HG03097 (cell line): ENCODE measurements around the gene KRT77.
"Not testable (repeated sequence)": the region's sequence is repeated elsewhere in the genome, so short reads cannot be mapped to it uniquely, and the experiment has no call there.

Source experiments
- ATAC-seq: cut with Tn5 transposase; IDR thresholded peaks from one replicate; pipeline ENCODE4 v1.9.1; 2021; ENCODE audit not compliant: unreplicated experiment, low FRiP score

KRT77 gene

DNA sequence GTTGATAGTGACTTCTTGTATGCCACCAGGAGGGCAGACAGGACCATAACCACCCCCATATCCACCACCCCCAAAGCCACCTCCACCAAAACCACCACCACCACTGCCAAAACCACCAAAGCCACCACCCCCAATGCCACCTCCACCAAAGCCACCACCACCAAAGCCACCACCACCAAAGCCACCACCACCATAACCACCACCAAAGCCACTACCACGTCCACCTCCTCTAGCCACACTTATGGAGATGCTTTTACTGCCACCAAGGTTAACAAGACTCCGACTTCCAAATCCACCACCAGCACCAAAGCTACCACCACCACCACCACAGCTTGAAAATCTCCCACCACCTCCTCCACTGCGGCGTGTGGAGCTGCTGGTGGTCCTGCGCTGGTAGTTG lies 23.4 kb downstream of the KRT77 start:
- no peak for ATAC-seq

- no peak for ATAC-seq
Observed at GRCh38 chr12:52677671-52678070, 25.7 kb downstream of the KRT77 start.

- ATAC-seq = no peak
Observed at GRCh38 chr12:52677126-52677525, 26.2 kb downstream of the KRT77 start.

- ATAC-seq = no peak
Observed at GRCh38 chr12:52676163-52676562, 27.2 kb downstream of the KRT77 start.

DNA sequence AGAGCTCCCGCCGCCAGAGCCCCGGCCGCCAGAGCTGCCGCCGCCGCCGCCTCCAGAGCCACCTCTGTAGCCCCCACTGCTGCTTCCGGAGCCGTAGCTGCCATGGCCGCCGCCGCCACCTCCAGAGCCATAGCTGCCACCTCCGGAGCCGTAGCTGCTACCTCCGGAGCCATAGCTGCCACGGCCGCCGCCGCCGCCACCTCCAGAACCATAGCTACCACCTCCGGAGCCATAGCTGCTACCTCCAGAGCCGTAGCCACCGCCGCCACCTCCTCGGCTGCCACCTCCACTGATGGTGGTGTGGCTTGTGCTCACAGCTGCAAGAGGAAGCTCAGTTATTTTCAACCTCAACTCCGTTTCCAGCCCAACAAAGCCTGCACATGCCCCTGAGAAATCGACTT lies 28.0 kb downstream of the KRT77 start:
- no peak for ATAC-seq

- ATAC-seq = no peak
Observed at GRCh38 chr12:52674433-52674775, 28.9 kb downstream of the KRT77 start.

GRCh38 chr12:52673713-52674432 lies 29.5 kb downstream of the KRT77 start:
- no peak for ATAC-seq

DNA sequence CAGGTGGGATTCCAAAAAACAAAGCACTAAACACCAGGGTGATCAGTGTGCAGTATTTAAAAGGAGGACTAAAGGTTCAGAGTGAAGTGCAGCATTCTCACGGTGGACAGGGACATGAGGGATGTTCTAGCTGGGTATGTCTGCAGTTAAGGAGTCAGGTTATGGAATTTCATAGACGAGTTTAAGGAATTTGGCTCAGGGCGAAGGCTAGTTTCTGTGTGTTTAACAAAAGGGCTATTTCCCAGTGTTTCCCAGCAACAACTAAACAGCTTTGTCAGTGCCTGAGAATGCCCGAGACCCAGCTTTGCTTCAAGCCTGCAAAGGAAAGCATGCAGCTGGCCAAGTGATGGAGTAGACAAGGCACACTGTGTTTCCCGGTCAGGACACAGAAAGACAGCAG lies 30.1 kb downstream of the KRT77 start:
- ATAC-seq = no peak

DNA sequence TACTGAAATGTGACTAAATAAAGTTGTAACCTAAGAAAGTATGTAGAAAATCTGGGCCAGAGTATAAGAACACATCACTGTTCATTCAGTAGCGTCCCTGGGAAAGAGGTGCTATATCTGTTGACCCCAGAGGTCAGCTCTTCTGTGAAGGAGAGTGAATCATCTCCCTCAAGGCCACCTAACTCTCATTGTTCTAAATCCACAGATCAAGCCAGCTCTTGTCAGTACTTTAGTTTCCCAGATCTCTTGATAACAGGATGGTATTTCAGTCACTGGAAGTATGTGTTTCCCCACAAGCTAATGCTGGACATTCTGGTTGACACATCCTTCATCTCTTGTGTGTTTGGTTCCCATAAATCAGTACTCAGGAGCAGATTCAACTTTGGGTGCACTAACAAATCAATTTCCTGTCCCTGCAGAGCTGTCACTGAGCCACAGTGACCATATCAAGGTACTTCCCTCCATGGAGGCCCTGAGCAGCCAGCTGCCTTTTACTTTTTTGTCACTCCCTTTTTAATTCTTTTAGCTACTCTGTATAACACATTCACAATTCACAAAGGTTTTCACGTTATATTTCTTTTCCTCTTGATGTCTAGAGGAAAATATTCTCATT lies 30.9 kb downstream of the KRT77 start:
- no peak for ATAC-seq

GRCh38 chr12:52670961-52671360 lies 32.4 kb downstream of the KRT77 start:
- ATAC-seq = no peak

DNA sequence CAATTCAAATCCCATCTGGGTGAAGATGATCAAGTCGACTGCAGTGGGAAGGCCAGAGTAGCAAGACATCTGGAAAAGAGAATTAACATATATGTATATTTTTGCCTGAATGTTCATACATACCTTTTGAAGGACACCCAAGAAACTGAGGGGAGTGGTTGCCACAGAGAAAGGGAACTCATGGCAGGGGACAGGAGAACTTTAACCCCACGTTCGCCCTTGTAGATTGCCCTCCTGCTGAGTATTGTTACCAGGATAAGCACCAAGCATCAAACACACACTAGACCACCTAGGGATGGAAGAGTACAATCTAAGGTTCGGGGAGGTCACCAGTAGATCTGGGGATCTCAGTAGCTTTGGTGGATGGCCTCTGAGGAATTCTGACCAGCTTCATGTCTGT lies 32.8 kb downstream of the KRT77 start:
- no peak for ATAC-seq

DNA sequence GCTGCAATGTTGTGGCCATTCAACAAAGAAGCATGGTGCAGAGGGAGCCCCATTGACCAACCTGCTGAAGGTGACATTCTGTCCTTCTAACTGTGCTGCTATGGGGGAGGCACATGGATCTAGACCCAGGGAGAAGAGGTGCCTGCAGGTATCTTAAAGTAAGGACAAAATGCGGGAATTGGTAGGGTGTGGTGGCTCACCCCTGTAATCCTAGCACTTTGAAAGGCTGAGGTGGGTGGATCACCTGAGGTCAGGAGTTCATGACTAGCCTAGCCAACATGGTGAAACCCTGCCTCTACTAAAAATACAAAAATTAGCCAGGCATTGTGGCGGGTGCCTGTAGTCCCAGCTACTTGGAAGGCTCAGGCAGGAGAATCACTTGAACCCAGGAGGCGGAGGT lies 33.4 kb downstream of the KRT77 start:
- ATAC-seq = not testable (repeated sequence)

DNA sequence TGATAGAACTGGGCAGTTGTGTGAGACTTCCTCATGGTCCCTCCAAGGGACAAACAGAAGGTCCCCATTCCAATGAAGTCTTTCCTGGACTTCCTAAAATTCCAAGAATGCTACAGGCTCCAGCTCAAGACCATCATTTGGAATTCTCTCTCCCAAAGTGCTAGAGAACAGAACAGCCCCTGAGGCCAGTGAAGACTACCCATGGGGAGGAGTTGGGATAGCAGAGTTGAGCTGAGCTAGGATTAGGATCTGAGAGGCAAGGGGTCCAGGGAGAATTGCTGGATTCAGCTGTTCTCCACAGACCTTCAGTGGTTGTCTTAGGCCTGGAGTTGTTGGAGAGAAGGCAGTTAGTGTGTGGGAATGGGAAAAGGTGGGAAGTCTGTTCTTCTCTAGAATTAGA lies 33.9 kb downstream of the KRT77 start:
- ATAC-seq = no peak

DNA sequence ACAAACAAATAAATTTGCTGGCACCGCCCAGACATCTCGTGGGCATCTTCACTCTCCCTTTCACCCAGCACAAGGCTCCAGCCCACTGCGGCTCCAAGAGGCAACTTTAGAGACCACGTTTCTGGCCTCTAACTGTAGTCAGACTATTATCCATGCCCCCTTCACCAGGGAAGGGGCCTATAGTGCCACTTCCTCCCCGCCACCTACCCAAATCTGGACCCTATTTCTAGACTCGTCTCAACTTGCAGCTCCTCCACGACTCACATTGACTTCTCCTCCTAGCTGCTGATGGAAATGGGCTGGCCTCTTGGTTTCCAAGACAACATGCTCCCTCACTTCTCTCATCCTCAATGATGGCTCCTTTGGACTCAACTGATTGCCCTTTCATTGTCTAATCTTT lies 35.4 kb downstream of the KRT77 start:
- ATAC-seq = no peak

GRCh38 chr12:52667509-52667908 lies 35.8 kb downstream of the KRT77 start:
- ATAC-seq = no peak

DNA sequence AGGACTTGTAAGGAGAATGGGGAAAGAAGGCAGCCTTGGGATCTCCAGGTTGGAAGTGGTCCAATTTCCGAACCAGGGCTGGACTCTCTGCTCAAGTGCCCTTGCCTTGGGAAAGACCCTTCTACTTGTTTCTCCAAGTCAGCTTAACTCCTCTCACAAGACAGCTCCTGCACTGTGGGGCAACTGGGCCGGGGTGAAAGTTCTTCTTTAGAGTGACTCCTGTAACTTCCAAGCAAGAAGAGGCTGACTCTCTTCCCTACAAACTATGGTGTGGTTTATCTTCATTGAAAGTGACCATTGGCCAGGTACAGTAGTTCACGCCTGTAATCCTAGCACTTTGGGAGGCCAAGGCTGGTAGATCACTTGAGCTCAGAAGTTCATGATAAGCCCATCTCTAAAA lies 36.9 kb downstream of the KRT77 start:
- ATAC-seq = no peak

- no peak for ATAC-seq
Observed at GRCh38 chr12:52663420-52663819, 39.9 kb downstream of the KRT77 start.

DNA sequence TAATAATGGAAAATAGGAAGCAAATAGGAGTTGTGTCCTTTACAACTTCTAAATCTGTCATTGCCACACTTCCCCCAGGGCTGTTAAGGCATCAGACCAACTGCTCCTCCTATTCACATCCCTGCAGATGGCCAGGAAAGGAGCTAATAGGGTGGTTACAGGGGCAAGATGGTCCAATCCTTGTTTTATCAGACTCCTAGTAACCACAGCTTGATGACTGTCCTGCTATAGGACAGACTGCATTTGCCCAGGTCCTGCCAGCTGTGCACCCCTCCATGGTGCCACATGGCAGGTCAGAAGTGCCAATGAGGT lies 40.5 kb downstream of the KRT77 start:
- no peak for ATAC-seq

DNA sequence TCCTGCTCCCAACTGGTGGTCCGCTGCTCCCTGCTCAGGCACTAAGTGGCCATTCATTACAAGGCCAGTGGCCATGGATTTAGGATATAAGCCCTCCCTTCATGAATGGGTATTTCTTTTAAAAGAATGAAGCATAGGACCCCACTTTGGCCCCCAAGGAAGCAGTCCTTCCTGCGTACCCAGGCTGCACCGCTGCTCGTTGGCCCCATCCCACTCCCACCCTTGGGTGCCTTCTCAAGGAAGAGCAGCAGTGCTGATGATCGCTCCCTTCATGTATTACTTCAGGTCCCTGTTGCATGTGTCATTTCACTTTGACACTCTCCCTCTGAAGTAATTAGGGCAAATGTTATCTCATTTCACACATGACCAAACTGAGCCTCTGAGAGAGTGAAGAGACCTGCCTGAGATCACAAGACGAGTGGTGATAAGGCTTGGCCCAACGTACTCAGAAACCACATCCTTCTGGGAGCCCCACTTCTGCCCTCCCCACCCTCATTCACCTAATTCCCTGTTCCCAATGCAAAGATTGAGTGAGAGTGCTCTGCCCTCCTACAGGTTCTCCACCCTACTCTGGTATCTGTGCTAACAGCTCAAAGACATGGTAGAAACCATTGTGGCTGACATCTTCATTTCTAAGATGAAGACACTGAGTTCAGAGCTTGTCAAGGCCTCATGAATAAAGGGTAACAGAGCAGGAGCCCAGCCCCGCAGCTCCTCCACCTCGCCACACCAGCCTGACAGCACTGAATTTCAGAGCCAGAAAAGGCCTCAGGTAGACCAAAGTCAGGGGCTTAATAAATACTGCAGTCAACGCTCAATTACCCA lies 41.0 kb downstream of the KRT77 start:
- ATAC-seq = no peak

DNA sequence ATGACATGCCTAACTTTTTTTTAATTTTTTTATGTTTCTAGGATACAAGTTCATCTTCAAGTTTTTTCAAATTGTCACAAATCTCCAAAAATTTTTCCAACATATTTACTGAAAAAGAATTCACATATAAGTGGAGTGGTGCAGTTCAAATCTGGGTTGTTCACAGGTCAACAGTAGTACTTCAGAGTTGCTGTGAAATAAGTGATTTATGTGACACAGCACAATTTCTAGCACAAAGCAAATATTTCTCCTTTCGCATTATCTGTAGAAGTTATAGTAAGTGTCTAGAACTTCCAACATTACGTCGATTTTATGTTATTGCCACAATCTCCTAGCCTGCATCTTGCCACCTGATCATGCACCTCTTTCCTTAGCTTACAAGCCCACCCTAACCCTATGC lies 41.7 kb downstream of the KRT77 start:
- no peak for ATAC-seq

DNA sequence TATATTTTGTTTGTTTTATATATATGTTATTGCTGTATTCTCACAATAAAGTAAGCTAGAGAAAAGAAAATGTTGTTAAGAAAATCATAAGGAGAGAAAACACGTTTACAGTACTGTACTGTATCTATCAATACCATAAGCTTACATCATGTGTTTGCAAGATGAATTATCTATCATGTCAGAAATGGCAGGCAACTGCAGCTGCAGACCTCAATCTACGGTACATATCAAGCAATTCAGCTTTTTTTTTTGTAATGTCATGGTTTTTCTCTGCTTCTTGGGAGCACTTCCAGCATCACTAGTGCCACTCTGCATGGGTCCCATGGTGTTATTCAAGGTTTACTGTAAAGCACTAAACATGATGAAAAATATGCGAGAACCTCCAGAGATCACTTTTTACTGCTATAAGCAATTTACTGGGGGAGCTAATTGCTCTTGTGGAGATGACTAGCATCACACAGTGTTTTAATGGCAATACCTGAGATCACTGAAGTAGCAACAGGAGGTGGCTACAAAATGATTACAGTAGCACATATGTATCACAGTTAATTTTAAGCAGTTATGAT lies 42.3 kb downstream of the KRT77 start:
- no peak for ATAC-seq

DNA sequence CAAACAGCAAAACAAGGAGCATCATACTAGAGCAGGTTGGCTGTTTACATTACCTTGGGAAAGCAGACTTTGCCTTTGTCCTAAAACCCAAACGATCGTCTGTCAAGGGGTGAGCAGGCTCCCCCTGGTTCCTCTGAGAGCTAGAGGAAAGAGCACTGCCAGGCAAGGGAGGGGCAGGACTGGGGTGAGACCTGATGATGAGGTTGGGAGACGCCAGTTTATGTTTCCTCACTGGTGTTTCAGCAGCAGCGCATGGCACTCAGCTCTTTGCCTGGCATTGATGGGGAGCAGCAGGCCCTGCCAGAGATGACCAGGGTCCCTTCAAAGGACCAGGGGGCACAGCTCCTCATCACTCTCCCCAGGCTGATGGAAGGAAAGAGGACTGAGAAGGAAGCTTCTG lies 43.4 kb downstream of the KRT77 start:
- no peak for ATAC-seq
